B cell (primary cell): ENCODE results near the gene EGFL6.

ENCODE experiments used
- CTCF ChIP-seq: fragments of 200-600 bp; IDR thresholded peaks from one replicate; pipeline ENCODE4 v1.8.0; 2022; ENCODE audit warnings: antibody characterized with exemption, mild to moderate bottlenecking
- EZH2 ChIP-seq: IDR thresholded peaks from 2 replicates; pipeline ENCODE4 v1.6.1; 2012; ENCODE audit warnings: borderline replicate concordance, low read depth, mild to moderate bottlenecking, moderate library complexity, low read length; ENCODE audit not compliant: insufficient read depth, poor library complexity, severe bottlenecking

GRCh38 chrX:13654116-13654515 lies 84.7 kb downstream of the EGFL6 start:
- TF ChIP-seq CTCF (no peak), EZH2 (no peak)
